RWPE2 (cell line): ENCODE measurements around the gene PXYLP1.

Experiments used
- ATAC-seq: fragments of 200-7000 bp; cut with Tn5 transposase; 3 replicates; pipeline ENCODE4 v1.9.1; 2021; ENCODE audit warnings: low read depth
- DNase-seq: peaks from one replicate; pipeline ENCODE4 v3.0.0-alpha.2; 2020; ENCODE audit warnings: low spot score
- H3K27ac ChIP-seq: fragments of 450-650 bp; 2 replicates; pipeline ENCODE4 v1.5.1; 2017; ENCODE audit warnings: mild to moderate bottlenecking; ENCODE audit not compliant: poor library complexity, severe bottlenecking
- H3K27me3 ChIP-seq: fragments of 250-450 bp; sonication (Bioruptor Pico); 2 replicates; pipeline ENCODE4 v1.5.1; 2021; ENCODE audit warnings: mild to moderate bottlenecking, moderate library complexity; ENCODE audit not compliant: insufficient read depth, poor library complexity, severe bottlenecking
- H3K36me3 ChIP-seq: fragments of 250-450 bp; sonication (Bioruptor Pico); 2 replicates; pipeline ENCODE4 v1.5.1; 2020; ENCODE audit warnings: low read depth, mild to moderate bottlenecking, moderate library complexity
- H3K4me1 ChIP-seq: fragments of 250-450 bp; sonication (Bioruptor Pico); 2 replicates; pipeline ENCODE4 v1.5.1; 2021; ENCODE audit warnings: mild to moderate bottlenecking, moderate library complexity; ENCODE audit not compliant: insufficient read depth, poor library complexity, severe bottlenecking
- H3K4me3 ChIP-seq: fragments of 250-450 bp; sonication (Bioruptor Pico); 2 replicates; pipeline ENCODE4 v1.5.1; 2021; ENCODE audit warnings: mild to moderate bottlenecking, moderate library complexity; ENCODE audit not compliant: severe bottlenecking
- H3K9me3 ChIP-seq: fragments of 250-450 bp; sonication (Bioruptor Pico); 2 replicates; pipeline ENCODE4 v1.5.1; 2021; ENCODE audit warnings: mild to moderate bottlenecking, moderate library complexity; ENCODE audit not compliant: severe bottlenecking
- TF ChIP-seq, protein P1 (sequence below): fragments of 450-650 bp; IDR thresholded peaks from one replicate; pipeline ENCODE4 v1.5.1; 2017; ENCODE audit warnings: mild to moderate bottlenecking, moderate library complexity; ENCODE audit not compliant: poor library complexity, severe bottlenecking

The PXYLP1 gene

DNA sequence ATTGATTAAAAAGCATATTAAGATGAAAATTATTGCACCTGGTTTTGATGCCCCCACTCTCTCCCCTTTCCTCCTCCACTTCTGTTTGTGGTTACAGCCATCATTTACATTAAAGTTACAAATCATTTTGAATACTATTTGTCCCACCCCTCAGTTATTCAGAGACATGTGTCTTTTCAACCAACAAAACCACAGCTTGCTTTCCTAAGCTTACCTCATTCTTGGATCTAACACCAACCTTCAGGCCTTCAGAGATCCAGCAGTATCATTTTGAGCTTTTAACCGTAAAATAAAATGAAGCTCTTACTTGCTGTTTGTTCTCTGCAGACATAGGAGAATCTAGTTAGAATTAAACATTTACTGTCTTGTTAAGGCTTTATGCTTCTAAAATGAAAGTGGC, 4.7 kb downstream of the PXYLP1 start:
- Histone ChIP-seq H3K36me3 (no peaks in the 10 kb centered on the region), H3K27ac (no peak overlapping the region), H3K9me3 (no peaks in the 10 kb centered on the region), H3K27me3 (no peaks in the 10 kb centered on the region), H3K4me1 (no peaks in the 10 kb centered on the region), H3K4me3 (no peak overlapping the region)
- DNase-seq: no peak
- ATAC-seq: no peak
- TF ChIP-seq, protein P1, sequence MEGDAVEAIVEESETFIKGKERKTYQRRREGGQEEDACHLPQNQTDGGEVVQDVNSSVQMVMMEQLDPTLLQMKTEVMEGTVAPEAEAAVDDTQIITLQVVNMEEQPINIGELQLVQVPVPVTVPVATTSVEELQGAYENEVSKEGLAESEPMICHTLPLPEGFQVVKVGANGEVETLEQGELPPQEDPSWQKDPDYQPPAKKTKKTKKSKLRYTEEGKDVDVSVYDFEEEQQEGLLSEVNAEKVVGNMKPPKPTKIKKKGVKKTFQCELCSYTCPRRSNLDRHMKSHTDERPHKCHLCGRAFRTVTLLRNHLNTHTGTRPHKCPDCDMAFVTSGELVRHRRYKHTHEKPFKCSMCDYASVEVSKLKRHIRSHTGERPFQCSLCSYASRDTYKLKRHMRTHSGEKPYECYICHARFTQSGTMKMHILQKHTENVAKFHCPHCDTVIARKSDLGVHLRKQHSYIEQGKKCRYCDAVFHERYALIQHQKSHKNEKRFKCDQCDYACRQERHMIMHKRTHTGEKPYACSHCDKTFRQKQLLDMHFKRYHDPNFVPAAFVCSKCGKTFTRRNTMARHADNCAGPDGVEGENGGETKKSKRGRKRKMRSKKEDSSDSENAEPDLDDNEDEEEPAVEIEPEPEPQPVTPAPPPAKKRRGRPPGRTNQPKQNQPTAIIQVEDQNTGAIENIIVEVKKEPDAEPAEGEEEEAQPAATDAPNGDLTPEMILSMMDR: no peak

DNA sequence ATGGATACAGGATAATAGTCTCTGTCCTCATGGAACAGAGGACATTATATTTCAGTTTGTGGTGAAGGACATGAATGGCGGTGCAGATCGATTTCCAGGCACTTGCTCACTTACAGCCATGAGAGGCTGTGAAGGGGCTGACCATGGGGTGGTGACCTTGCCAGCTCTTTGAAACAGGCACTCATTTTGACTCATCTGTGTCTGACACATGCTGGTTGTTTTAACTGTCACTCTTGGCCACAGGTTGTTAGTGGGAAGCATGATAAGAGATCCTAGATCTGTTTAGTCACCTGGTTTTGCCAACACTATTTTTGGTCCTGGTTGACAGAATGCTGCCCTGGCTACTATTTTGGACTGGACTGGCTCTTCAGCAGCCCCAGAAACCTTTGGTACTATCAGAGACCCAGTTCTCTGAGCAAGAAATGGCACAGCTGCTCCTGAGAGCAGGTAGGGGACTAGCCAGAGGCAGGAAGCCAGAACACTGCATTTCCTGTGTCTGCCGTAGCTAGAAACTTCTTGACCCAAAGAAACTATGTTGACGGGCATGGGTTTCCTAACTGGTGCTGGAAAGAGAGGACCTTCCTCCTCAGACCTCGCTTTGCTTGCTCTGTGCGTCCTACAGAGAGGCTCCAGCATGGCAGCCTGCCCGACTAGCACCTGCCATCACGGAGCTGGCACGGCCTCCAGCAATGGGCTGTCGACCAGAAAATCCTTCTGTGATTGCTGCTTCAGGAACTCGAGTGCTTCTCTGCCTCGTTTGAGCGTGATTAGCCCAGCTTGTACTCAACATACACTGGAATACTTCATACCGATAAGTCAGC, 6.3 kb downstream of the PXYLP1 start:
- Histone ChIP-seq H3K27me3 (no peaks in the 10 kb centered on the region), H3K36me3 (no peaks in the 10 kb centered on the region), H3K4me3 (no peak overlapping the region), H3K9me3 (no peaks in the 10 kb centered on the region), H3K4me1 (no peaks in the 10 kb centered on the region), H3K27ac (no peak overlapping the region)
- TF ChIP-seq, protein P1: no peak
- DNase-seq: no peak
- ATAC-seq: no peak

DNA sequence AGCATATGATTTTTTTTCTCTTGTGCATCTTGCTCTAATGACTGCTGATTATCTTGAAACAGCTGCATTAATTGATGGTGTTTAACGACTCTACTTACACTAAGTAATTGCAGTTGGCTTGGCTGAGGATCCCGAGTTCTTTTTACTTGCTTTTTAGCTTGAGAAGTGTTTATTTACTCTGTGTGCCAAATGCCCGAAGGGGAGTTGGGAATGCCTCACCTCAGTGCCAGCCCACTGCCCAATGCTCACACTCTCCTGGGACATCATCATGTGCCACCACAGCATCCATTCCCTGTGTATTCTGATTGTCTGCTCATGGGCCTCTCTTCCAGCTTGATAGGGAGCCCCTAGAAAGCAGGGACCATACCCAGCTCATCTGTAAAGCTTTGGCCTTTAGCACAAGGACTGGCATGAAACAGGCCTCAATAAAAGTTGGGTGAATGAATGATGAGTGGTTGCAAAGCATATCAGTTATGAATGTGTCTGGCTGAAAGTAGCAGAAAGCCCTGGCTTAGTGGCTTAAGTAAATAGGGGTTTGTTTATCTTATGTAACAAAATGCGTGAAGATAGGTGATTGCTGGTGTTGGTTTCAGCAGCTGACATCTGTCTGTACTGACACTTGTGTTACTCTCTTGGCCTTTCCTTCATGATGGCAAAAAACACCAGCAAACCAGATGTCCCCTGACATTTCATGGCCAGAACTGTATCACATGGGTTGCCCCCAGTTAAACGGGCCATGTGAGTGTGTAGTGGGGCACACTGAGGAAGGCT, 8.1 kb downstream of the PXYLP1 start:
- Histone ChIP-seq H3K4me1 (no peaks in the 10 kb centered on the region), H3K4me3 (no peak overlapping the region), H3K36me3 (no peaks in the 10 kb centered on the region), H3K27ac (no peak overlapping the region), H3K27me3 (no peaks in the 10 kb centered on the region), H3K9me3 (no peaks in the 10 kb centered on the region)
- ATAC-seq (no peak), DNase-seq (no peak)
- TF ChIP-seq, protein P1: no peak

DNA sequence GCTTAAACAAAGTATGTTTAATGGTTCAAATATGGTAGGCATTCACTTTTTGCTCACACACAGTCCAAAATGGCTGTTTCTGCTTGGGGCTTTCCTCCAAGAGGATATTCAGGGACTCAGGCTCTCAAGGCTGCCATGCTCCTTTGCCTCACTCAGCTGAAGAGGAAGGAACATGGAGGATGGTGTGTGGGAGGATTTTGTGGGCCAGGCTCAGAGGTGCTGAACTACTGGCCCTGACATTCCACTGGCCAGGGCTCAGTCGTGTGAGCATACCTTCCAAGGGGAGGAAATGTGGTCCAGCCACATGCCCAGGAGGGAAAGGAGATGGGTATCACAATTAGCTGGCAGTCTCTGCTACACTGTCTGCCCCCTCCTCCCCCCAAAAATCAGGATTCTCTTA, 8.7 kb downstream of the PXYLP1 start:
- H3K36me3 ChIP-seq: no peaks in the 10 kb centered on the region
- no peak overlapping the region for H3K27ac ChIP-seq
- H3K27me3 ChIP-seq: no peaks in the 10 kb centered on the region

More for the DNA sequence above, 8.7 kb downstream of the PXYLP1 start:
- no peaks in the 10 kb centered on the region for H3K4me1 ChIP-seq
- ATAC-seq (0 out of 3 replicates have a peak, but pooled peaks have one; percentile 19), DNase-seq (no peak)
- H3K9me3 ChIP-seq: no peaks in the 10 kb centered on the region
- H3K4me3 ChIP-seq: no peak overlapping the region
- TF ChIP-seq, protein P1: no peak
